GM12801 (cell line): Measurements from ENCODE around the gene DPYD.

Source experiments
- CTCF ChIP-seq: IDR thresholded peaks from one replicate; pipeline ENCODE4 v1.5.1; 2011; ENCODE audit warnings: control low read depth; ENCODE audit not compliant: insufficient read length; ENCODE audit errors: extremely low read depth

The DPYD gene

GRCh38 chr1:97157991-97158390 is 762.8 kb downstream of the DPYD start:
- no peak for TF ChIP-seq CTCF

GRCh38 chr1:97151651-97152050 is 769.2 kb downstream of the DPYD start:
- TF ChIP-seq CTCF, result no peak

- TF ChIP-seq CTCF, result no peak
Observed at GRCh38 chr1:97145321-97145956, 775.4 kb downstream of the DPYD start.

GRCh38 chr1:97144527-97144926 is 776.3 kb downstream of the DPYD start:
- TF ChIP-seq CTCF, result no peak

GRCh38 chr1:97143236-97143882 is 777.5 kb downstream of the DPYD start:
- TF ChIP-seq CTCF, result no peak

- TF ChIP-seq CTCF, result no peak
Observed at GRCh38 chr1:97140611-97141010, 780.2 kb downstream of the DPYD start.

GRCh38 chr1:97139512-97139911 is 781.3 kb downstream of the DPYD start:
- no peak for TF ChIP-seq CTCF
